HEK293 (cell line): Measurements from ENCODE around the gene KCNK4.
A peak's percentile ranks its signal among the peaks of the same experiment; 100 is the strongest.

Experiments
- CTCF ChIA-PET: fragments of 350-600 bp; formaldehyde crosslinking; extraction: SDS; loops from one replicate; lab custom pipeline; 2021; ENCODE audit warnings: antibody characterized with exemption; lab: Yijun Ruan, JAX
- POLR2A ChIA-PET: fragments of 300-600 bp; formaldehyde crosslinking; extraction: SDS; loops from one replicate; lab custom pipeline; 2020; ENCODE audit warnings: antibody characterized with exemption, inconsistent platforms; lab: Yijun Ruan, JAX
- H3K27ac ChIP-seq: fragments of 200-500 bp; sonication (Bioruptor generic); 2 replicates; pipeline ENCODE4 v1.5.1; 2014; ENCODE audit warnings: low read depth, low read length, control low read depth, inconsistent platforms; ENCODE audit errors: extremely low read depth
- H3K36me3 ChIP-seq, 2 experiments: fragments of 200-500 bp in 1 of 2; sonication (Bioruptor generic) in 1 of 2; 1 replicate in 1 of 2; 2 replicates in 1 of 2; pipeline ENCODE4 v1.5.1; 2014 to 2017; ENCODE audit warnings: inconsistent platforms in 2 of 2, low read length in 2 of 2; ENCODE audit not compliant: control insufficient read depth in 2 of 2, insufficient read depth in 1 of 2
- H3K4me1 ChIP-seq: fragments of 200-500 bp; sonication (Bioruptor generic); 2 replicates; pipeline ENCODE4 v1.5.1; 2014; ENCODE audit warnings: mild to moderate bottlenecking, low read length, inconsistent platforms; ENCODE audit not compliant: control insufficient read depth, insufficient read depth
- H3K4me3 ChIP-seq: 2 replicates; pipeline ENCODE4 v1.5.1; 2011; ENCODE audit warnings: low read depth, mild to moderate bottlenecking, control low read depth, low read length, moderate library complexity
- H3K9me3 ChIP-seq: fragments of 200-500 bp; sonication (Bioruptor generic); 2 replicates; pipeline ENCODE4 v1.5.1; 2014; ENCODE audit warnings: low read depth, low read length, inconsistent platforms; ENCODE audit not compliant: control insufficient read depth, insufficient read depth
- EGR2 ChIP-seq: fragments of 450-650 bp; formaldehyde crosslinking; IDR thresholded peaks from 2 replicates; pipeline ENCODE4 v1.5.1; 2016; ENCODE audit warnings: low read depth, missing biosample characterization, missing genetic modification characterization
- KLF1 ChIP-seq: fragments of 450-650 bp; formaldehyde crosslinking; IDR thresholded peaks from 2 replicates; pipeline ENCODE4 v1.5.1; 2016; ENCODE audit warnings: missing biosample characterization, missing genetic modification characterization
- KLF16 ChIP-seq: fragments of 450-650 bp; formaldehyde crosslinking; IDR thresholded peaks from 2 replicates; pipeline ENCODE4 v1.5.1; 2017; ENCODE audit warnings: missing biosample characterization, missing genetic modification characterization
- SCRT1 ChIP-seq: fragments of 450-650 bp; formaldehyde crosslinking; IDR thresholded peaks from 2 replicates; pipeline ENCODE4 v1.5.1; 2016; ENCODE audit warnings: missing biosample characterization, missing genetic modification characterization, borderline replicate concordance
- SP2 ChIP-seq: fragments of 450-650 bp; formaldehyde crosslinking; IDR thresholded peaks from 2 replicates; pipeline ENCODE4 v1.5.1; 2016; ENCODE audit warnings: missing biosample characterization, missing genetic modification characterization
- ZBTB20 ChIP-seq: fragments of 450-650 bp; formaldehyde crosslinking; IDR thresholded peaks from 2 replicates; pipeline ENCODE4 v1.5.1; 2016; ENCODE audit warnings: missing biosample characterization, missing genetic modification characterization
- ZFHX2 ChIP-seq: fragments of 450-650 bp; formaldehyde crosslinking; conservative IDR thresholded peaks from 2 replicates; pipeline ENCODE4 v1.5.1; 2016; ENCODE audit warnings: missing biosample characterization, missing genetic modification characterization
- ZNF114 ChIP-seq: fragments of 450-650 bp; formaldehyde crosslinking; IDR thresholded peaks from 2 replicates; pipeline ENCODE4 v1.5.0; 2017; ENCODE audit warnings: missing biosample characterization, missing genetic modification characterization
- ZNF140 ChIP-seq: fragments of 450-650 bp; formaldehyde crosslinking; IDR thresholded peaks from 2 replicates; pipeline ENCODE4 v1.5.1; 2016; ENCODE audit warnings: missing biosample characterization, missing genetic modification characterization
- ZNF184 ChIP-seq: fragments of 450-650 bp; IDR thresholded peaks from 2 replicates; pipeline ENCODE4 v1.5.1; 2018; ENCODE audit warnings: missing biosample characterization, mild to moderate bottlenecking, missing genetic modification characterization
- ZNF2 ChIP-seq: fragments of 450-650 bp; formaldehyde crosslinking; IDR thresholded peaks from 2 replicates; pipeline ENCODE4 v1.5.1; 2016; ENCODE audit warnings: missing biosample characterization, missing genetic modification characterization
- ZNF23 ChIP-seq: fragments of 450-650 bp; formaldehyde crosslinking; IDR thresholded peaks from 2 replicates; pipeline ENCODE4 v1.5.1; 2016; ENCODE audit warnings: missing biosample characterization, missing genetic modification characterization, borderline replicate concordance
- ZNF239 ChIP-seq: fragments of 450-650 bp; formaldehyde crosslinking; IDR thresholded peaks from 2 replicates; pipeline ENCODE4 v1.5.1; 2016; ENCODE audit warnings: missing biosample characterization, missing genetic modification characterization
- ZNF302 ChIP-seq: fragments of 450-650 bp; formaldehyde crosslinking; IDR thresholded peaks from 2 replicates; pipeline ENCODE4 v1.5.1; 2016; ENCODE audit warnings: missing biosample characterization, missing genetic modification characterization, low read depth
- ZNF433 ChIP-seq: fragments of 450-650 bp; formaldehyde crosslinking; IDR thresholded peaks from 2 replicates; pipeline ENCODE4 v1.5.1; 2016; ENCODE audit warnings: missing biosample characterization, missing genetic modification characterization, low read depth
- ZNF514 ChIP-seq: fragments of 450-650 bp; formaldehyde crosslinking; IDR thresholded peaks from 2 replicates; pipeline ENCODE4 v1.5.1; 2016; ENCODE audit warnings: missing biosample characterization, missing genetic modification characterization
- ZNF530 ChIP-seq: fragments of 450-650 bp; formaldehyde crosslinking; IDR thresholded peaks from 2 replicates; pipeline ENCODE4 v1.5.1; 2016; ENCODE audit warnings: low read depth, missing biosample characterization, missing genetic modification characterization
- ZNF624 ChIP-seq: fragments of 450-650 bp; formaldehyde crosslinking; IDR thresholded peaks from 2 replicates; pipeline ENCODE4 v1.5.1; 2017; ENCODE audit warnings: missing biosample characterization, missing genetic modification characterization
- ZNF626 ChIP-seq: fragments of 450-650 bp; sonication (Bioruptor Pico); formaldehyde crosslinking; IDR thresholded peaks from 2 replicates; pipeline ENCODE4 v1.5.1; 2018; ENCODE audit warnings: missing biosample characterization, missing genetic modification characterization, inconsistent platforms
- ZNF777 ChIP-seq: fragments of 450-650 bp; formaldehyde crosslinking; IDR thresholded peaks from 2 replicates; pipeline ENCODE4 v1.5.1; 2017; ENCODE audit warnings: missing biosample characterization, missing genetic modification characterization, borderline replicate concordance
- ZNF785 ChIP-seq: fragments of 450-650 bp; formaldehyde crosslinking; IDR thresholded peaks from 2 replicates; pipeline ENCODE4 v1.5.1; 2016; ENCODE audit warnings: missing biosample characterization, missing genetic modification characterization
- TF ChIP-seq, protein P1 (sequence below): fragments of 450-650 bp; formaldehyde crosslinking; optimal IDR thresholded peaks from 2 replicates; pipeline ENCODE3; 2016; ENCODE audit warnings: missing biosample characterization, mild to moderate bottlenecking, missing genetic modification characterization
- TF ChIP-seq, protein P2 (sequence below): fragments of 450-650 bp; IDR thresholded peaks from 2 replicates; pipeline ENCODE4 v1.5.1; 2018; ENCODE audit warnings: missing biosample characterization, missing genetic modification characterization
- TF ChIP-seq, protein P3 (sequence below): fragments of 450-650 bp; IDR thresholded peaks from 2 replicates; pipeline ENCODE4 v1.5.1; 2018; ENCODE audit warnings: missing biosample characterization, mild to moderate bottlenecking, missing genetic modification characterization

KCNK4 gene

DNA sequence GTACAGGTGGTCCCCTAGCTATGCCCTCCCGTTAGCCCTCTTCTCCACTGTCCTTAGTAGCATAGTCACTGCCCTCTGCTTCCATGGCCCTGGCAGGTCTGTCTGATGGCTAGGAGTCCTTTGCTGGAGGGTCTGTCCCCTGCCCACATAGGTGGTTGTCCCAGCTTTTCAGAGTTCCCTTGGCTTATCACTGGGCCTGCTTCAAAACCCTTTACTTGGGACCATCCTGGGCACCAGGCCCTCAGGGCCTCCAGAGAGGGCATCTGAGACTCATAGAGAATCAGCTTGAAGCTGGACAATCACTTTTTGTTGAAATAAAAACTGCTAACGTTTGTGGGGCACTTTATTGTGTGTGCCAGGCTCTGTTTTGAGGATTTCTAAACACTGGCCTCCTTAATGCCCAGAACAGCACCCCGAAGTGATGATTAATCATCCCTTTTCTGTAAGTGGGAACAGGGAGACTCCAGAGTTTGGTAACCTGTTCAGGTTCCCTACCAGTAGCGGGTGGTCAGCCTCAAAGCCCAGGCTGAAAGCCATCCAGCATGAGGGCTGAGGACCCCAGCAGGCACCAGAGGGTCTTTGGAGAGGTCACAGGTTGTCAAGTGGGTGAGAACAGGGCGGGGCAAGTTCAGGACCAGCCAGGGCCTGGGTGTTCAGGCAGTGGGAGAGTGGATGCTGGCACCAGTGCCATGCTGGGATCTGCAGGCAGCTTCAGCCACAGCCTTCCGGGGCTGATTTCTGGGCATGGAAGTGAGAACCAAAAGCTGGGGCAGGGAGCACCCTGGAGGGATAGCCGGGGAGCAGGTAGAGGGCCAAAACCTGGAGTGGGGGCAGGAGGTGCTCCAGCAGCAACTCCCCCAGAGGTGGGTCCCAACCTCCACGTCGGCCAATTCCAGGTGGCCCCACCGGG, 495 bp upstream of the KCNK4 start:
- H3K9me3 ChIP-seq, result no peaks in the 10 kb centered on the region
- H3K36me3 ChIP-seq, result peaks cover 0 to 24% of the 10 kb centered on the region in 2 experiments; a peak in 1 of 3 replicates
- H3K27ac ChIP-seq, result no peak overlapping the region
- no peaks in the 10 kb centered on the region for H3K4me1 ChIP-seq
- no peak overlapping the region for H3K4me3 ChIP-seq
- TF ChIP-seq ZNF624 (no peak), SP2 (peak; percentile 19; the same call in 1 of the 2 replicates), KLF16 (no peak), ZNF23 (tag by site-specific recombination) (no peak)
- ChIA-PET POLR2A (interaction anchor here (0.6 kb wide), 1 partner anchor 669 kb away, joined by 4 read pairs; no protein-coding TSS in a partner anchor), CTCF (interaction anchor here (1.1 to 1.7 kb wide), 4 partner anchors 11 to 64 kb away, joined by 3 to 11 read pairs (median 8); no protein-coding TSS in a partner anchor)

DNA sequence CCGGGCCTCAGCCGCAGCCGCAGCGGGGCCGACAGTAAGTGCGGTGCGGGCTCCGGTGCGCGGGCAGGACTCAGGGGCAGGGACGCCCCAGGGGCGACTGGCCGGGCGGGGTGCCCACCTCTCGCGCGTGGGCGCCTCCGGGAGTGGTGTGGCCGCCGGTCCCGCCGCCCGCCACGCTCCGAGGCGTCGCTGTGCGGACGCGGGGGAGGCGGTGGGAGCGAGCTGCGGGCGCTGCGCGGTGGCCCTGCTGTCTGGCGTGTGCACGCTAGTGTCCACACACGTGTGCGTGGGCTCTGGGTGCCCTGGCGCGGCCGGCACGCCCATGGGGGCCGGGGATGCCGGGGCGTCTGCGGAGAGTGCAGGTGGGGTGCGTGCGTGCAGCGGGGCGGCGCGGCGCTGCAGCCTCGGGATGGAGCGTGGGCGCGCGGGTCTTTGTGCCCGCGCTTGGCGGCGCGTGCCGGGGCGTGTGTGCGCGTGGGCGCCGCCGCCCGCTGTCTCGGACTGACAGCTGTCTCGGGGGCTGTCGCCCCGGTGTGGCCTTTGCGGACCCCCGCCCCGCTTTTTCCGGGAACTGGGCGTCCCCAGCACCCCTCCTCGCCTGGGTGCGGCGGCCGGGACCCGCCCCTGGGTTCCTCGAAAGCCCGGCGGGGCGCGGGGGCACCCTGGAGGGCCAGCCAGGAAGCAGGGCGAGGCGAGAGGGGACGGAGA, 804 bp downstream of the KCNK4 start:
- CTCF ChIA-PET, result interaction anchor here (1.0 to 1.4 kb wide), 2 partner anchors 9 to 63 kb away, joined by 3 to 6 read pairs; no protein-coding TSS in a partner anchor
- Histone ChIP-seq H3K27ac (no peak overlapping the region; the same call in 1 of the 2 replicates), H3K36me3 (peaks cover 0 to 23% of the 10 kb centered on the region in 2 experiments; a peak in 1 of 3 replicates), H3K4me1 (no peaks in the 10 kb centered on the region), H3K9me3 (no peaks in the 10 kb centered on the region), H3K4me3 (peak overlapping the region; percentile 25)
- POLR2A ChIA-PET, result no interaction called here
- TF ChIP-seq, protein P1, sequence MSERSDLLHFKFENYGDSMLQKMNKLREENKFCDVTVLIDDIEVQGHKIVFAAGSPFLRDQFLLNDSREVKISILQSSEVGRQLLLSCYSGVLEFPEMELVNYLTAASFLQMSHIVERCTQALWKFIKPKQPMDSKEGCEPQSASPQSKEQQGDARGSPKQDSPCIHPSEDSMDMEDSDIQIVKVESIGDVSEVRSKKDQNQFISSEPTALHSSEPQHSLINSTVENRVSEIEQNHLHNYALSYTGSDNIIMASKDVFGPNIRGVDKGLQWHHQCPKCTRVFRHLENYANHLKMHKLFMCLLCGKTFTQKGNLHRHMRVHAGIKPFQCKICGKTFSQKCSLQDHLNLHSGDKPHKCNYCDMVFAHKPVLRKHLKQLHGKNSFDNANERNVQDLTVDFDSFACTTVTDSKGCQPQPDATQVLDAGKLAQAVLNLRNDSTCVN (tag by site-specific recombination), result peak; percentile 44
- TF ChIP-seq ZNF785 (tag by site-specific recombination) (no peak), ZFHX2 (tag by site-specific recombination) (peak; percentile 97), EGR2 (tag by site-specific recombination) (peak; percentile 26; the same call in 1 of the 2 replicates), KLF1 (0 out of 2 replicates have a peak, but pooled peaks have one; percentile 14), ZNF514 (tag by site-specific recombination) (no peak)

DNA sequence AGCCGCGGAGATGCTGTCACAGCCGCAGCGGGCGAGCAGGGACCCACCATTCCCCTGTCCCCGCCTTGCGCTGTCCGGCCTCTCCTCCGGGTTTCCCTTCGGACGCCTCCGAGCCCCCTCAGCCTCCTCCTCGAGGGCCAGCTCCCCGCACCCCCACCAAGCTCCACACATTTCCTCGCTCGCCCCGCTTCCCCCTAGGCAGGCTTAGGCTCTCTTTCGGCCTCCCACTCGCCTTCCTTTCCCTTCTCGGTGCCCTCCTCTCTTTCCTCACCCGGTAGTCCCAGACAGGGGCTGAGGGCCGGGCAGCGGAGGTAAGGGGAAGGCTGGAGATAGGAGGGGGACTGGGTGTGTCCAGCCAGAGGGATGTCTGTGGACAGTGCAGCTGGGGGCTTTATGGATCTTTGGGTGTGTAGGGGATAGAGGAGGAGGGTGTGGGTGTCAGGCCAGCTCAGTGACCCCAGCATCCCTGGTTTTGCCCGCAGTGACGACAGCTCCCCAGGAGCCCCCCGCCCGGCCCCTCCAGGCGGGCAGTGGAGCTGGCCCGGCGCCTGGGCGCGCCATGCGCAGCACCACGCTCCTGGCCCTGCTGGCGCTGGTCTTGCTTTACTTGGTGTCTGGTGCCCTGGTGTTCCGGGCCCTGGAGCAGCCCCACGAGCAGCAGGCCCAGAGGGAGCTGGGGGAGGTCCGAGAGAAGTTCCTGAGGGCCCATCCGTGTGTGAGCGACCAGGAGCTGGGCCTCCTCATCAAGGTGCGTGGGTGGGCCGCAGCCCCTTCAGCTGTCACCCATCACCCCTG, 1.6 kb downstream of the KCNK4 start:
- Histone ChIP-seq H3K27ac (no peak overlapping the region), H3K4me1 (no peaks in the 10 kb centered on the region), H3K9me3 (no peaks in the 10 kb centered on the region), H3K36me3 (peaks cover 0 to 15% of the 10 kb centered on the region in 2 experiments; a peak in 1 of 3 replicates), H3K4me3 (no peak overlapping the region; the same call in 1 of the 2 replicates)
- CTCF ChIA-PET, result interaction anchor here (0.6 to 1.4 kb wide), 4 partner anchors 8 to 86 kb away, joined by 3 to 6 read pairs (median 4); partner anchors contain the start of gene FERMT3
- POLR2A ChIA-PET, result no interaction called here
- no peak for TF ChIP-seq ZNF184 (tag by site-specific recombination)
- TF ChIP-seq ZNF239 (tag by site-specific recombination), result no peak
- TF ChIP-seq SCRT1, result no peak
- TF ChIP-seq ZNF530 (tag by site-specific recombination), result no peak
- no peak for TF ChIP-seq ZNF2 (tag by site-specific recombination)
- TF ChIP-seq ZNF777, result no peak
- TF ChIP-seq ZNF140 (tag by site-specific recombination), result no peak
- TF ChIP-seq ZNF433, result no peak
- TF ChIP-seq ZFHX2 (tag by site-specific recombination), result no peak
- TF ChIP-seq, protein P2, sequence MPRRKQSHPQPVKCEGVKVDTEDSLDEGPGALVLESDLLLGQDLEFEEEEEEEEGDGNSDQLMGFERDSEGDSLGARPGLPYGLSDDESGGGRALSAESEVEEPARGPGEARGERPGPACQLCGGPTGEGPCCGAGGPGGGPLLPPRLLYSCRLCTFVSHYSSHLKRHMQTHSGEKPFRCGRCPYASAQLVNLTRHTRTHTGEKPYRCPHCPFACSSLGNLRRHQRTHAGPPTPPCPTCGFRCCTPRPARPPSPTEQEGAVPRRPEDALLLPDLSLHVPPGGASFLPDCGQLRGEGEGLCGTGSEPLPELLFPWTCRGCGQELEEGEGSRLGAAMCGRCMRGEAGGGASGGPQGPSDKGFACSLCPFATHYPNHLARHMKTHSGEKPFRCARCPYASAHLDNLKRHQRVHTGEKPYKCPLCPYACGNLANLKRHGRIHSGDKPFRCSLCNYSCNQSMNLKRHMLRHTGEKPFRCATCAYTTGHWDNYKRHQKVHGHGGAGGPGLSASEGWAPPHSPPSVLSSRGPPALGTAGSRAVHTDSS, result no peak
- TF ChIP-seq ZBTB20 (tag by site-specific recombination), result no peak
- TF ChIP-seq ZNF114 (tag by site-specific recombination), result no peak
- TF ChIP-seq ZNF302 (tag by site-specific recombination), result no peak
- no peak for TF ChIP-seq ZNF626 (tag by site-specific recombination)
- TF ChIP-seq, protein P3, sequence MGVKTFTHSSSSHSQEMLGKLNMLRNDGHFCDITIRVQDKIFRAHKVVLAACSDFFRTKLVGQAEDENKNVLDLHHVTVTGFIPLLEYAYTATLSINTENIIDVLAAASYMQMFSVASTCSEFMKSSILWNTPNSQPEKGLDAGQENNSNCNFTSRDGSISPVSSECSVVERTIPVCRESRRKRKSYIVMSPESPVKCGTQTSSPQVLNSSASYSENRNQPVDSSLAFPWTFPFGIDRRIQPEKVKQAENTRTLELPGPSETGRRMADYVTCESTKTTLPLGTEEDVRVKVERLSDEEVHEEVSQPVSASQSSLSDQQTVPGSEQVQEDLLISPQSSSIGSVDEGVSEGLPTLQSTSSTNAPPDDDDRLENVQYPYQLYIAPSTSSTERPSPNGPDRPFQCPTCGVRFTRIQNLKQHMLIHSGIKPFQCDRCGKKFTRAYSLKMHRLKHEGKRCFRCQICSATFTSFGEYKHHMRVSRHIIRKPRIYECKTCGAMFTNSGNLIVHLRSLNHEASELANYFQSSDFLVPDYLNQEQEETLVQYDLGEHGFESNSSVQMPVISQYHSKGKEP (tag by site-specific recombination), result no peak
